ENCODE data around the gene TGIF2. TPM values are rescaled to one million over a fixed set of nuclear protein-coding genes. Genes with fewer than 3 reads are reported as not detected.

Gene TGIF2
- total and polyA plus RNA-seq, 2 of the 8 experiments (the other 6 are each of a cell fraction or from before 2014, with no cell fraction given): 49.7 to 76.7 TPM

DNA sequence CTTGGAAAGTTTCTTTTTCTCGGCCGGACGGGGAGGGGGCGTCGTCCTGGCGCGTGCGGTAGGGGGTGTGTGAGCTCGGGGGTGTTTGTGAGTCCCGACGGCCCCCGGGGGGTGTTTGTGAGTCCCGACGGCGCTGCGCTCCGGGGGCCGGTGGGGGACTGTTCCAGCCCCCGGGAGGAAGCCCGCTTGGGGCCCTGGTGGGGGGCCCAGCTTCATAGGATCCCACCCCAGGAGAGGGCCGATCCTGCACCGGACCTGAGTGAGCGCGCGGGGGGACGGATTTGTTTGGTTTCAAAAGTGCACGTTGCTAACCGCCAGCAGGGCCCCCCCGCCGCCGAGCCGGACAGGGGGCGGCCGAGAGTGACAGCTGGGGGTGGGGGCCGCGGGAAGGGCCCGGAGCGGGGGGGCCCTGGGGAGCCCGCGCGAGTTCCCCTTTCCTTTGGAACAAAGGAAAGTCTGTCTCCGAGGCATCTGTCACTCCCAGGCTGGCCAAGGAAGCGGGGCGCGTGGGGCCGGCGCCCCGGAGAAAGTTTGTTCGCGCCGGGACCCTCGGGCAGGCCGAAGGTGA, 485 bp downstream of the TGIF2 start:
- Histone ChIP-seq H3K36me3 (ENCODE audit: control insufficient read depth in 2 of 4, insufficient read depth in 4 of 4, low read length in 3 of 4) (peaks cover 0 to 6% (median under 1%) of the 10 kb centered on the region in 4 experiments; a peak in 4 of 8 replicates), H3K79me2 (ENCODE audit: control insufficient read depth in 1 of 2, insufficient read depth in 2 of 2, low read length in 2 of 2) (peaks cover 16 to 55% of the 10 kb centered on the region in 2 experiments), H2BK12ac (ENCODE audit: low read depth, low read length) (no peak overlapping the region), H3K4me1 (replicated peaks in 1 of 4; ENCODE audit: control insufficient read depth in 3 of 4, insufficient read depth in 4 of 4, low read length in 3 of 4) (peaks cover 14 to 31% (median 18%) of the 10 kb centered on the region in 4 experiments), H3K9me3 (ENCODE audit: insufficient read depth in 2 of 2, low read depth in 1 of 2, low read length in 1 of 2) (no peaks in the 10 kb centered on the region), H3K23ac (ENCODE audit: insufficient read length) (no peak overlapping the region), H2BK20ac (ENCODE audit: low read length) (no peak overlapping the region), H4K5ac (ENCODE audit: insufficient read length, low read depth, low read length) (peak overlapping the region; percentile 75), H3K18ac (ENCODE audit: extremely low read depth, low read length) (no peak overlapping the region; the same call in 1 of the 2 replicates), H2BK120ac (replicated peaks; ENCODE audit: low read depth, low read length) (no peak overlapping the region), H3K4ac (replicated peaks; ENCODE audit: insufficient read length, low read depth, low read length) (no peak overlapping the region), H3K4me3 (ENCODE audit: extremely low read depth in 1 of 4, insufficient read depth in 2 of 4, low read depth in 3 of 4, low read length in 4 of 4) (peak overlapping the region; percentile 63 to 98 (median 68)), H3K14ac (ENCODE audit: insufficient read length) (no peak overlapping the region), H3K23me2 (ENCODE audit: low read depth, low read length) (peaks cover 17% of the 10 kb centered on the region), H3K4me2 (ENCODE audit: insufficient read depth in 1 of 2, low read depth in 2 of 2, low read length in 2 of 2) (peak overlapping the region; percentile 67 to 99), H4K20me1 (replicated peaks in 1 of 2; ENCODE audit: control insufficient read depth in 1 of 2, insufficient read depth in 2 of 2, low read length in 2 of 2) (peaks cover 4% of the 10 kb centered on the region in 2 experiments), H3K56ac (replicated peaks; ENCODE audit: insufficient read length, low read depth, low read length) (no peak overlapping the region), H2BK5ac (ENCODE audit: low read depth, low read length) (no peak overlapping the region), H4K8ac (ENCODE audit: extremely low read depth, insufficient read depth, low read length) (peak overlapping the region; percentile 87; the same call in 1 of the 2 replicates), H3K27me3 (replicated peaks in 1 of 4; ENCODE audit: control insufficient read depth in 3 of 4, extremely low read depth in 1 of 4, insufficient read depth in 3 of 4, low read length in 3 of 4) (no peaks in the 10 kb centered on the region), H3K79me1 (ENCODE audit: low read depth, low read length) (peaks cover 9% of the 10 kb centered on the region), H2BK15ac (ENCODE audit: low read length) (no peak overlapping the region), H4K91ac (replicated peaks; ENCODE audit: insufficient read length, low read length) (no peak overlapping the region), H2AK5ac (ENCODE audit: low read depth, low read length) (no peak overlapping the region), H3K9ac (replicated peaks in 1 of 4; ENCODE audit: extremely low read depth in 1 of 4, low read depth in 3 of 4, low read length in 3 of 4) (peak overlapping the region; percentile 54 to 81 (median 68); a peak in 6 of 7 replicates), H2AFZ (ENCODE audit: low read length) (no peak overlapping the region), H3K27ac (ENCODE audit: low read depth, low read length) (peak overlapping the region; percentile 54; the same call in 1 of the 2 replicates)
- FAIRE-seq (no peak), DNase-seq (ENCODE audit: low read depth in 1 of 2, low spot score in 2 of 2) (no peak)
- TF ChIP-seq, protein P1, sequence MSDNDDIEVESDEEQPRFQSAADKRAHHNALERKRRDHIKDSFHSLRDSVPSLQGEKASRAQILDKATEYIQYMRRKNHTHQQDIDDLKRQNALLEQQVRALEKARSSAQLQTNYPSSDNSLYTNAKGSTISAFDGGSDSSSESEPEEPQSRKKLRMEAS (IDR thresholded peaks at IDR 0.05): 0 out of 2 replicates have a peak, but pooled peaks have one; percentile 19
- TF ChIP-seq TAF1 (IDR thresholded peaks at IDR 0.05; ENCODE audit: low read depth, low read length) (0 out of 2 replicates have a peak, but pooled peaks have one; percentile 30), SP2 (IDR thresholded peaks at IDR 0.05; ENCODE audit: low read length) (no peak), TAF7 (optimal IDR thresholded peaks at IDR 0.05; ENCODE audit: borderline replicate concordance, low read depth, low read length) (peak; percentile 1), SIN3A (conservative IDR thresholded peaks at IDR 0.05 in 1 of 2, IDR thresholded peaks at IDR 0.05 in 1 of 2; ENCODE audit: low read depth in 1 of 2, low read length in 2 of 2) (peak in 1 of 2 experiments; percentile 59; a peak in 2 of 4 replicates), ZNF274 (IDR thresholded peaks at IDR 0.05; ENCODE audit: borderline replicate concordance, extremely low read depth, low read length) (no peak), PHF8 (conservative IDR thresholded peaks at IDR 0.05; ENCODE audit: low read depth, low read length) (peak; percentile 42), HDAC2 (IDR thresholded peaks at IDR 0.05; ENCODE audit: borderline replicate concordance in 1 of 2, low read depth in 2 of 2, low read length in 2 of 2) (peak in 1 of 2 experiments; percentile 58; a peak in 1 of 4 replicates), POLR2A (IDR thresholded peaks at IDR 0.05; ENCODE audit: control extremely low read depth in 1 of 2, low read depth in 2 of 2, low read length in 2 of 2) (no peak)
- TF ChIP-seq, protein P2, sequence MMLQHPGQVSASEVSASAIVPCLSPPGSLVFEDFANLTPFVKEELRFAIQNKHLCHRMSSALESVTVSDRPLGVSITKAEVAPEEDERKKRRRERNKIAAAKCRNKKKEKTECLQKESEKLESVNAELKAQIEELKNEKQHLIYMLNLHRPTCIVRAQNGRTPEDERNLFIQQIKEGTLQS (IDR thresholded peaks at IDR 0.05; ENCODE audit: insufficient read depth, low read depth, low read length): no peak
- POLR2A ChIA-PET (ENCODE audit: partially characterized antibody): interaction anchor here (0.6 to 17.6 kb wide), 8 partner anchors 13 to 276 kb away, joined by 3 to 388 read pairs (median 4); partner anchors contain the start of gene RAB5IF
- CTCF ChIA-PET (ENCODE audit: partially characterized antibody): interaction anchor here (0.9 to 18.0 kb wide), 3 partner anchors 13 to 33 kb away, joined by 4 to 202 read pairs (median 11); partner anchors contain the start of gene MYL9
- 0% methylated on average over 9 of the region's 53 CpGs; no CpG with 5 or more reads in 1 of the 2 experiments for WGBS, 2 experiments (ENCODE audit: extremely low coverage in 1 of 2, insufficient coverage in 1 of 2, insufficient read length in 1 of 2, insufficient replicate concordance in 2 of 2, low coverage in 1 of 2, low lambda C conversion rate in 2 of 2, missing lambda C conversion rate in 1 of 2)
